Adrenal gland (tissue), 12 donors: ENCODE data around the gene LRRC1. TPM values are rescaled to one million over a fixed set of nuclear protein-coding genes. Genes with fewer than 3 reads are reported as not detected.

Source experiments
- DNase-seq, 7 donors: peaks; one replicate each; pipeline ENCODE4 v3.0.0-alpha.2; 2019 to 2020
- H3K27ac ChIP-seq, 5 donors: fragments of 200-600 bp; sonication (generic) in 4 of 5; 1 replicate in 3 of 5; 2 replicates in 2 of 5; pipeline versions ENCODE4 v1.5.1 to v1.8.0; 2016 to 2020; ENCODE audit warnings: mild to moderate bottlenecking in 1 of 5
- H3K27me3 ChIP-seq: fragments of 200-600 bp; 2 replicates; pipeline ENCODE4 v1.8.0; 2021
- H3K36me3 ChIP-seq, 2 donors: fragments of 200-600 bp; replicated peaks in 1 of 2; 1 replicate in 1 of 2; 2 replicates in 1 of 2; pipeline versions ENCODE4 v1.5.1 to v1.8.0; 2018 to 2022
- H3K4me1 ChIP-seq, 2 donors: fragments of 200-600 bp; replicated peaks in 1 of 2; 1 replicate in 1 of 2; 2 replicates in 1 of 2; pipeline versions ENCODE4 v1.5.1 to v1.8.0; 2018 to 2021
- H3K4me3 ChIP-seq, 4 donors: fragments of 200-600 bp; sonication (generic) in 3 of 4; one replicate each; pipeline ENCODE4 v1.5.1; 2016 to 2018
- H3K9me3 ChIP-seq, 3 donors: fragments of 200-600 bp; sonication (generic) in 1 of 3; replicated peaks in 1 of 3; 1 replicate in 2 of 3; 2 replicates in 1 of 3; pipeline versions ENCODE4 v1.5.1 to v1.8.0; 2016 to 2021
- POLR2A ChIP-seq, 2 donors: fragments of 450-650 bp; IDR thresholded peaks; one replicate each; pipeline ENCODE4 v1.6.1; 2017; ENCODE audit warnings: antibody characterized with exemption in 2 of 2, mild to moderate bottlenecking in 2 of 2, moderate library complexity in 1 of 2
- WGBS, 4 donors: extraction: QIAGEN DNeasy Blood & Tissue Kit in 2 of 4; methylation state at CpG; one replicate each; pipeline versions ENCODE4 v1.1.5 to v1.1.7; 2013 to 2017; 5-methylcytosine and 5-hydroxymethylcytosine counted together
- intact Hi-C, 2 donors: fragments of 100-400 bp; cut with DNase I; formaldehyde crosslinking; loops; one replicate each; pipeline versions ENCODE4 v1.14.1 to v1.15.0; 2022 to 2023
- polyA plus RNA-seq, 3 donors: library from polyadenylated mRNA; stranded (reverse); fragments of 200-250 nt in 2 of 3; fragments of 350-450 nt in 1 of 3; fragmentation: Illumina TruSeq in 1 of 3; extraction: RNeasy Lipid Tissue Mini Kit (QIAGEN cat#74804) in 1 of 3; gene quantifications; one replicate each; pipeline ENCODE4 v1.2.3, GENCODE V29; 2013 to 2014
- total RNA-seq, 9 donors: library from RNA; depleted of rRNA in 4 of 9; stranded (reverse); fragments of >200 nt in 4 of 9; fragments of 120-200 nt in 1 of 9; fragmentation: NEBNext Ultra II Directional in 1 of 9; extraction: Animal tissue kit (Norgen Biotek cat#: 25700) in 1 of 9; gene quantifications; one replicate each; pipeline versions ENCODE4 v1.1.0 to v1.2.4, GENCODE V29; 2013 to 2023
- TF ChIP-seq, protein P1 (sequence below), 6 experiments: fragments of 450-650 bp in 4 of 6; fragments of 200-600 bp in 2 of 6; sonication (generic) in 1 of 6; IDR thresholded peaks; 1 replicate in 5 of 6; 2 replicates in 1 of 6; pipeline versions ENCODE4 v1.5.1 to v1.8.0; 2016 to 2021; ENCODE audit warnings: antibody characterized with exemption in 6 of 6, mild to moderate bottlenecking in 2 of 6, moderate library complexity in 1 of 6
- donor health status: healthy with polysubstance abuse.
- donor health status: Bipolar disorder and iron deficiency.
- donor health status: DM: yes; HTN: yes; CAD: no.
- donor health status: DM: no; HTN: no; CAD: no.
- donor health status: DM: no; HTN: no; CAD: no.
- donor health status: DM: yes; HTN: yes; CAD: no.

LRRC1 gene
- total and polyA plus RNA-seq, 12 donors: 2.1 to 7.8 (median 4.5) TPM

- intact Hi-C loops: no loop called here
- 92 to 96% (median 94%) methylated on average over 5 of the region's 5 CpGs for WGBS, 4 donors
Observed at GRCh38 chr6:53864781-53865180, 70.0 kb downstream of the LRRC1 start.

DNA sequence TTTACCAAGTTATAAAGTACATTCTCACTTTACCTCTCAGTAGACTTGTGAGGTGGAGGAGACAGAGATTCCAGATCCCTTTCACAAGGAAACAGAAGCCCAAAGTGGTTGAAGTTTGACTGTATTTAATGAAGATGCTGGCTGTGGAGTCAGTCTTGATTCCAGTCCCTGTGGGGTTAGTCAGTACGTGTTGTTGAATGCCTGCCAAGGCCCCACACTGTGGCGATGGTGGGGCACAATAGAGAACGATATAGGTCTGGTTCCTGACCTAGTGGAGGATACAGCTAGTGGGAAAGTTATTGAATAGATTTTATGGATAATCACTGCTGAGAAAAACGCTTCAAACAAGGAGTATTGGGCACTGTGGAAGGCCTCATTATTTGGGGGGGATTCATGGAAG lies 71.4 kb downstream of the LRRC1 start:
- peaks cover 0 to 14% of the 10 kb centered on the region in 2 donors for H3K4me1 ChIP-seq
- no peaks in the 10 kb centered on the region for H3K9me3 ChIP-seq
- DNase-seq: no peak
- H3K4me3 ChIP-seq: no peak overlapping the region
- no peak overlapping the region for H3K27ac ChIP-seq
- intact Hi-C loops: no loop called here
- WGBS, 4 donors: 74 to 85% (median 77%) methylated on average over 4 of the region's 4 CpGs
- no peaks in the 10 kb centered on the region for H3K27me3 ChIP-seq
- H3K36me3 ChIP-seq: no peaks in the 10 kb centered on the region
- TF ChIP-seq POLR2A (IDR thresholded peaks at IDR 0.05): no peak
- TF ChIP-seq, protein P1, sequence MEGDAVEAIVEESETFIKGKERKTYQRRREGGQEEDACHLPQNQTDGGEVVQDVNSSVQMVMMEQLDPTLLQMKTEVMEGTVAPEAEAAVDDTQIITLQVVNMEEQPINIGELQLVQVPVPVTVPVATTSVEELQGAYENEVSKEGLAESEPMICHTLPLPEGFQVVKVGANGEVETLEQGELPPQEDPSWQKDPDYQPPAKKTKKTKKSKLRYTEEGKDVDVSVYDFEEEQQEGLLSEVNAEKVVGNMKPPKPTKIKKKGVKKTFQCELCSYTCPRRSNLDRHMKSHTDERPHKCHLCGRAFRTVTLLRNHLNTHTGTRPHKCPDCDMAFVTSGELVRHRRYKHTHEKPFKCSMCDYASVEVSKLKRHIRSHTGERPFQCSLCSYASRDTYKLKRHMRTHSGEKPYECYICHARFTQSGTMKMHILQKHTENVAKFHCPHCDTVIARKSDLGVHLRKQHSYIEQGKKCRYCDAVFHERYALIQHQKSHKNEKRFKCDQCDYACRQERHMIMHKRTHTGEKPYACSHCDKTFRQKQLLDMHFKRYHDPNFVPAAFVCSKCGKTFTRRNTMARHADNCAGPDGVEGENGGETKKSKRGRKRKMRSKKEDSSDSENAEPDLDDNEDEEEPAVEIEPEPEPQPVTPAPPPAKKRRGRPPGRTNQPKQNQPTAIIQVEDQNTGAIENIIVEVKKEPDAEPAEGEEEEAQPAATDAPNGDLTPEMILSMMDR (IDR thresholded peaks at IDR 0.05): no peak

More at GRCh38 chr6:53864781-53865180, 70.0 kb downstream of the LRRC1 start:
- H3K9me3 ChIP-seq: no peaks in the 10 kb centered on the region
- H3K27me3 ChIP-seq: no peaks in the 10 kb centered on the region
- H3K4me3 ChIP-seq: no peak overlapping the region
- H3K36me3 ChIP-seq: no peaks in the 10 kb centered on the region
- peaks cover 0 to 14% of the 10 kb centered on the region in 2 donors for H3K4me1 ChIP-seq
- DNase-seq: no peak
- H3K27ac ChIP-seq: no peak overlapping the region
- TF ChIP-seq, protein P1 (IDR thresholded peaks at IDR 0.05): no peak

DNA sequence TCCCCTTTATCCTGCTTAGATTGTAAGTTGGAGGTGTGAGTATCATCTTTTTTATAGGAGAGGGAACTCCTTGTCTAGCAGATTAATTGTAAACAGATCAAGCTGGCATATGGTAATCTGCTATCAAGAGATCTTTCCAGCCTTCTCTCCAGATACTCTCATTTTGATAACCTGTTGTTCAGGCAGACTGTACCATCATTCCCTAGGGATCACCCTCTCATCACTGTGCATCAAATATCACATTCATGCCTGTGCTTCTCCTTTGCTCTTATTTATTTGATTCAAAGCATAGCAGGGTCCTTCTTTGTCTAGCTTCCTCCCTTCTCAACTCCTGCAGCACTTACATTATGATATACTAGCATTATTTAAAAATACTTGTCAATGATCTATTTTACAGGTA lies 73.8 kb downstream of the LRRC1 start:
- Histone ChIP-seq H3K27me3 (no peaks in the 10 kb centered on the region), H3K36me3 (no peaks in the 10 kb centered on the region), H3K9me3 (no peaks in the 10 kb centered on the region), H3K27ac (no peak overlapping the region), H3K4me1 (peaks cover 0 to 1% of the 10 kb centered on the region in 2 donors), H3K4me3 (no peak overlapping the region)
- intact Hi-C loops: no loop called here
- TF ChIP-seq POLR2A (IDR thresholded peaks at IDR 0.05): no peak
- TF ChIP-seq, protein P1 (IDR thresholded peaks at IDR 0.05): no peak
- no peak for DNase-seq

GRCh38 chr6:53869964-53870363 lies 75.2 kb downstream of the LRRC1 start:
- TF ChIP-seq, protein P1 (IDR thresholded peaks at IDR 0.05): no peak
- H3K4me3 ChIP-seq: no peak overlapping the region
- 74 to 82% (median 76%) methylated on average over 6 of the region's 6 CpGs for WGBS, 4 donors
- intact Hi-C loops: no loop called here
- no peaks in the 10 kb centered on the region for H3K4me1 ChIP-seq
- no peaks in the 10 kb centered on the region for H3K36me3 ChIP-seq
- no peak overlapping the region for H3K27ac ChIP-seq
- DNase-seq: no peak
- H3K9me3 ChIP-seq: peaks cover 0 to 4% (median 0%) of the 10 kb centered on the region in 3 donors
- no peaks in the 10 kb centered on the region for H3K27me3 ChIP-seq
